ENCODE results near the gene NRG2. TPM values are rescaled to one million over a fixed set of nuclear protein-coding genes. Genes with fewer than 3 reads are reported as not detected.

The NRG2 gene
- polyA plus RNA-seq, 1 of the 3 experiments (the other 2 are of a cell fraction), result 3.7 TPM

GRCh38 chr5:139974661-139975060 is 68.4 kb downstream of the NRG2 start:
- Histone ChIP-seq H3K36me3 (replicated peaks in 1 of 2; ENCODE audit: control insufficient read depth in 1 of 2, insufficient read depth in 2 of 2, low read length in 1 of 2) (no peaks in the 10 kb centered on the region), H3K79me2 (ENCODE audit: insufficient read depth) (no peaks in the 10 kb centered on the region), H3K27ac (ENCODE audit: low read depth in 2 of 2, low read length in 1 of 2) (peak overlapping the region in 1 of 2 experiments; percentile 16; a peak in 1 of 4 replicates), H3K9me3 (no peaks in the 10 kb centered on the region), H3K4me3 (ENCODE audit: low read depth in 2 of 2, low read length in 1 of 2) (no peak overlapping the region), H4K20me1 (ENCODE audit: insufficient read depth) (no peaks in the 10 kb centered on the region), H3K27me3 (ENCODE audit: insufficient read depth) (no peaks in the 10 kb centered on the region), H3K9ac (no peak overlapping the region), H3K4me2 (no peak overlapping the region), H2AFZ (ENCODE audit: low read depth) (no peak overlapping the region), H3K4me1 (ENCODE audit: control insufficient read depth in 1 of 2, insufficient read depth in 2 of 2, low read depth in 1 of 2, low read length in 1 of 2) (peaks cover 0 to 11% of the 10 kb centered on the region in 2 experiments; a peak in 1 of 4 replicates), H3F3A (replicated peaks; ENCODE audit: insufficient read depth) (no peaks in the 10 kb centered on the region), H3K9me2 (no peaks in the 10 kb centered on the region)
- 84% methylated on average over 5 of the region's 6 CpGs for WGBS (ENCODE audit: low lambda C conversion rate)
- CTCF ChIA-PET, result interaction anchor here (1.2 to 14.8 kb wide), 4 partner anchors 13 to 199 kb away, joined by 3 to 484 read pairs (median 82); no protein-coding TSS in a partner anchor
- TF ChIP-seq REST (IDR thresholded peaks at IDR 0.05; ENCODE audit: low read depth, low read length) (peak; percentile 91), FOXJ3 (CRISPR knock-in tag; IDR thresholded peaks at IDR 0.05) (no peak)
- POLR2A ChIA-PET, result no interaction called here
- DNase-seq, result no peak

GRCh38 chr5:139971202-139971725 is 71.8 kb downstream of the NRG2 start:
- H3K4me1 ChIP-seq (ENCODE audit: control insufficient read depth in 1 of 2, insufficient read depth in 2 of 2, low read depth in 1 of 2, low read length in 1 of 2), result peaks cover 0 to 16% of the 10 kb centered on the region in 2 experiments; a peak in 1 of 4 replicates
- H3K4me2 ChIP-seq, result no peak overlapping the region
- no peak for DNase-seq
- ChIA-PET CTCF (interaction anchor here (0.6 to 14.8 kb wide), 15 partner anchors 10 to 276 kb away, joined by 3 to 484 read pairs (median 58); partner anchors contain the start of gene NRG2), POLR2A (no interaction called here)
- WGBS (ENCODE audit: low lambda C conversion rate), result 70% methylated on average over 4 of the region's 4 CpGs
- TF ChIP-seq USF2 (IDR thresholded peaks at IDR 0.05; ENCODE audit: borderline replicate concordance, low read depth, low read length) (no peak), YY1 (IDR thresholded peaks at IDR 0.05; ENCODE audit: low read depth) (no peak), POLR2AphosphoS5 (IDR thresholded peaks at IDR 0.05; ENCODE audit: low read depth, low read length) (no peak), SIN3A (IDR thresholded peaks at IDR 0.05; ENCODE audit: borderline replicate concordance, low read depth, low read length) (no peak), GATA2 (CRISPR knock-in tag; IDR thresholded peaks at IDR 0.05) (no peak), CHD2 (IDR thresholded peaks at IDR 0.05; ENCODE audit: low read length, partially characterized antibody) (no peak), TEAD4 (IDR thresholded peaks at IDR 0.05; ENCODE audit: borderline replicate concordance, insufficient read depth) (no peak), MEF2A (IDR thresholded peaks at IDR 0.05; ENCODE audit: borderline replicate concordance, low read depth) (no peak), TCF12 (IDR thresholded peaks at IDR 0.05) (no peak), RXRA (IDR thresholded peaks at IDR 0.05; ENCODE audit: borderline replicate concordance, low read depth) (no peak), EZH2phosphoT487 (IDR thresholded peaks at IDR 0.05; ENCODE audit: borderline replicate concordance, low read depth) (no peak), EP300 (IDR thresholded peaks at IDR 0.05; ENCODE audit: borderline replicate concordance in 1 of 2, low read depth in 1 of 2, low read length in 1 of 2) (no peak), NFIC (IDR thresholded peaks at IDR 0.05; ENCODE audit: borderline replicate concordance) (no peak)
- no peaks in the 10 kb centered on the region for H3K79me2 ChIP-seq (ENCODE audit: insufficient read depth)
- H3K9me2 ChIP-seq, result no peaks in the 10 kb centered on the region
- no peak overlapping the region for H3K27ac ChIP-seq (ENCODE audit: low read depth in 2 of 2, low read length in 1 of 2)
- no peaks in the 10 kb centered on the region for H4K20me1 ChIP-seq (ENCODE audit: insufficient read depth)
- H3K9me3 ChIP-seq, result no peaks in the 10 kb centered on the region
- H3K27me3 ChIP-seq (ENCODE audit: insufficient read depth), result no peaks in the 10 kb centered on the region
- no peak overlapping the region for H2AFZ ChIP-seq (ENCODE audit: low read depth)
- H3K9ac ChIP-seq, result no peak overlapping the region
- H3F3A ChIP-seq (replicated peaks; ENCODE audit: insufficient read depth), result no peaks in the 10 kb centered on the region
- H3K36me3 ChIP-seq (replicated peaks in 1 of 2; ENCODE audit: control insufficient read depth in 1 of 2, insufficient read depth in 2 of 2, low read length in 1 of 2), result no peaks in the 10 kb centered on the region
- H3K4me3 ChIP-seq (ENCODE audit: low read depth in 2 of 2, low read length in 1 of 2), result no peak overlapping the region
